ENCODE data around the gene HOXA10.

DNA sequence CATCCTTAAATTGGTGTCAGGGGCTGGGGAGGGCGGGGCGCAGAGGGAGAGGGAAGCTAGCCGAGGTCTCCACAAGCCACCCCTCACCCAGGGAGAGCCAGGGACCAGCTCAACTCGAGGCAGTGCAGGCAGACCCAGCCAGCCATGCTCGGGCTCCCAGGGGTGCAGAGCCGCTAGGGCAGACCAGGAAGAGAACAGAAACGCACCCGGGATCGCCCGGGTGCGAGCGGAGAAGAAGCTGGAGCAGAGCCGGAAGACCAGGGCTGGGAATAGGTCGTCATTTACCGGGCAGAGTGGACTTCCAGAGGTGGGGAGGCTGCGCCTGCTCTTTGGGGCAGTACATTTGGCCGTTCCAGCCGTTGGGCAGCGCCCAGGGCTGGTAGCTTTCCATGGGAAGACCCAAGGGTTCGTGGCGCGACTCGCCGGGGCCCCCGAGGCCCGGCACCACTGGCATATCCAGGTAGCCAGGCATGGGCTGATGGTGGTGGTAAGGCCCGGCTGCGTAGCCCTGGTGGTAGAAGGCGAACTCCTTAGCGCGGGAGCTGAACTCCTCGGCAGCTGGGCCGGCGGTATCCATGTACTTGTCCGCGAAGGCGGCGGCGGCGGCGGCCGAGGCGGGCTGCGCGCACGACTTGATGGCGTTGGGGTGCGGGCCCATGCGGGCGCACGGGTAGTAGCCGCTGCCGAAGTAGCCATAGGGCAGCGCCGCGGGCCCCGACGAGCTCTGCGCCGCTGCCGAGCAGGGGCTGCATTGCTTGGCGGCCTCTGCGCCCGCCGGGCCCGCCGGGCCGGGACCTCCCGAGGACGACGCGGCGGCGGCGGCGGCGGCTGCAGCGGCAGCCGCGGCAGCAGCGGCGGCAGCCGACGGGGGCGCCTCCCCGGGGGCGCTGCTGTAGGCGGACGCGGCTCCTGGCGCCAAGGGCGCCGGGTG lies 25.0 kb upstream of the HOXA10 start:
- TF ChIP-seq, protein P1, sequence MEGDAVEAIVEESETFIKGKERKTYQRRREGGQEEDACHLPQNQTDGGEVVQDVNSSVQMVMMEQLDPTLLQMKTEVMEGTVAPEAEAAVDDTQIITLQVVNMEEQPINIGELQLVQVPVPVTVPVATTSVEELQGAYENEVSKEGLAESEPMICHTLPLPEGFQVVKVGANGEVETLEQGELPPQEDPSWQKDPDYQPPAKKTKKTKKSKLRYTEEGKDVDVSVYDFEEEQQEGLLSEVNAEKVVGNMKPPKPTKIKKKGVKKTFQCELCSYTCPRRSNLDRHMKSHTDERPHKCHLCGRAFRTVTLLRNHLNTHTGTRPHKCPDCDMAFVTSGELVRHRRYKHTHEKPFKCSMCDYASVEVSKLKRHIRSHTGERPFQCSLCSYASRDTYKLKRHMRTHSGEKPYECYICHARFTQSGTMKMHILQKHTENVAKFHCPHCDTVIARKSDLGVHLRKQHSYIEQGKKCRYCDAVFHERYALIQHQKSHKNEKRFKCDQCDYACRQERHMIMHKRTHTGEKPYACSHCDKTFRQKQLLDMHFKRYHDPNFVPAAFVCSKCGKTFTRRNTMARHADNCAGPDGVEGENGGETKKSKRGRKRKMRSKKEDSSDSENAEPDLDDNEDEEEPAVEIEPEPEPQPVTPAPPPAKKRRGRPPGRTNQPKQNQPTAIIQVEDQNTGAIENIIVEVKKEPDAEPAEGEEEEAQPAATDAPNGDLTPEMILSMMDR (IDR thresholded peaks at IDR 0.05 in 4 of 5, conservative IDR thresholded peaks at IDR 0.05 in 1 of 5) = no peak
- no peak for TF ChIP-seq POLR2A (IDR thresholded peaks at IDR 0.05)
